AG04450 (cell line): Measurements from ENCODE around the gene PPP1R15A. TPM values are rescaled to one million over a fixed set of nuclear protein-coding genes. Genes with fewer than 3 reads are reported as not detected.
"Not testable (repeated sequence)": the region's sequence is repeated elsewhere in the genome, so short reads cannot be mapped to it uniquely, and the experiment has no call there.

ENCODE experiments used
- CTCF ChIA-PET: fragments of 300-600, 350-600 bp; formaldehyde crosslinking; extraction: SDS; loops from one replicate; lab custom pipeline; 2022; ENCODE audit warnings: antibody characterized with exemption, inconsistent platforms; lab: Charles Lee
- POLR2A ChIA-PET: fragments of 350-600 bp; formaldehyde crosslinking; extraction: SDS; loops from one replicate; lab custom pipeline; 2021; ENCODE audit warnings: antibody characterized with exemption, inconsistent platforms; lab: Yijun Ruan, JAX
- DNase-seq: peaks from one replicate; pipeline ENCODE4 v3.0.0-alpha.2; 2011; ENCODE audit warnings: low read depth, low spot score
- H3K27ac ChIP-seq: one replicate; pipeline ENCODE4 v1.5.1; 2012; ENCODE audit warnings: low read depth, low read length, control low read depth
- H3K27me3 ChIP-seq: one replicate; pipeline ENCODE4 v1.6.0; 2012; ENCODE audit warnings: low read length; ENCODE audit not compliant: control insufficient read depth, insufficient read depth
- H3K4me3 ChIP-seq: 2 replicates; pipeline ENCODE4 v1.5.1; 2011; ENCODE audit warnings: mild to moderate bottlenecking, low read depth, low read length, control low read depth
- H3K9me3 ChIP-seq: 2 replicates; pipeline ENCODE4 v1.5.1; 2012; ENCODE audit warnings: low read length; ENCODE audit not compliant: control insufficient read depth, insufficient read depth
- polyA plus RNA-seq: library from polyadenylated mRNA; depleted of rRNA; stranded (reverse); fragments of >200 nt; gene quantifications from 2 replicates; pipeline ENCODE4 v1.2.3, GENCODE V29; 2011
- TF ChIP-seq, protein P1 (sequence below): IDR thresholded peaks from 2 replicates; pipeline ENCODE4 v1.5.1; 2011; ENCODE audit warnings: low read depth, low read length, control low read depth, inconsistent platforms

The PPP1R15A gene
- polyA plus RNA-seq, 1 experiment: 36.5 TPM

DNA sequence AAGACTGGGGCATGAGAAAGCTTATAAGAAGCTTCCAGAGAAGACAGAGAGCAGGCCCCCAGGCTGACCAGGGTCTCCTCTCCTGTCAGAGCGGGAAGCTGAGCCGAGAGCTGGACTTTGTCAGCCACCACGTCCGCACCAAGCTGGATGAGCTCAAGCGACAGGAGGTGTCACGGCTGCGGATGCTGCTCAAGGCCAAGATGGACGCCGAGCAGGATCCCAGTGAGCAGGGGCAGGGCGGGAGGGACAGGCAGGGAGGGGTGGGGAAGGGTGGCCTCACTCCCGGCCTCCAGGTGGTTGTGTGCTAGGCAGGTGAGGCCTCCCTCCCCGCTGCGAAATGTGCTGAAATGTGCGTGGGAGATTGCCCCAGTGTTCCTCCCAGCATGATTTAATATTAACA, 33.4 kb downstream of the PPP1R15A start:
- Histone ChIP-seq H3K4me3 (no peak overlapping the region), H3K27ac (no peak overlapping the region), H3K27me3 (no peaks in the 10 kb centered on the region), H3K9me3 (no peaks in the 10 kb centered on the region; the same call in 1 of the 2 replicates)
- TF ChIP-seq, protein P1, sequence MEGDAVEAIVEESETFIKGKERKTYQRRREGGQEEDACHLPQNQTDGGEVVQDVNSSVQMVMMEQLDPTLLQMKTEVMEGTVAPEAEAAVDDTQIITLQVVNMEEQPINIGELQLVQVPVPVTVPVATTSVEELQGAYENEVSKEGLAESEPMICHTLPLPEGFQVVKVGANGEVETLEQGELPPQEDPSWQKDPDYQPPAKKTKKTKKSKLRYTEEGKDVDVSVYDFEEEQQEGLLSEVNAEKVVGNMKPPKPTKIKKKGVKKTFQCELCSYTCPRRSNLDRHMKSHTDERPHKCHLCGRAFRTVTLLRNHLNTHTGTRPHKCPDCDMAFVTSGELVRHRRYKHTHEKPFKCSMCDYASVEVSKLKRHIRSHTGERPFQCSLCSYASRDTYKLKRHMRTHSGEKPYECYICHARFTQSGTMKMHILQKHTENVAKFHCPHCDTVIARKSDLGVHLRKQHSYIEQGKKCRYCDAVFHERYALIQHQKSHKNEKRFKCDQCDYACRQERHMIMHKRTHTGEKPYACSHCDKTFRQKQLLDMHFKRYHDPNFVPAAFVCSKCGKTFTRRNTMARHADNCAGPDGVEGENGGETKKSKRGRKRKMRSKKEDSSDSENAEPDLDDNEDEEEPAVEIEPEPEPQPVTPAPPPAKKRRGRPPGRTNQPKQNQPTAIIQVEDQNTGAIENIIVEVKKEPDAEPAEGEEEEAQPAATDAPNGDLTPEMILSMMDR: no peak
- POLR2A ChIA-PET: interaction anchor here (0.6 to 2.0 kb wide), 2 partner anchors 34 to 38 kb away, joined by 4 read pairs; partner anchors contain the start of gene PPP1R15A
- CTCF ChIA-PET: no interaction called here
- no peak for DNase-seq

DNA sequence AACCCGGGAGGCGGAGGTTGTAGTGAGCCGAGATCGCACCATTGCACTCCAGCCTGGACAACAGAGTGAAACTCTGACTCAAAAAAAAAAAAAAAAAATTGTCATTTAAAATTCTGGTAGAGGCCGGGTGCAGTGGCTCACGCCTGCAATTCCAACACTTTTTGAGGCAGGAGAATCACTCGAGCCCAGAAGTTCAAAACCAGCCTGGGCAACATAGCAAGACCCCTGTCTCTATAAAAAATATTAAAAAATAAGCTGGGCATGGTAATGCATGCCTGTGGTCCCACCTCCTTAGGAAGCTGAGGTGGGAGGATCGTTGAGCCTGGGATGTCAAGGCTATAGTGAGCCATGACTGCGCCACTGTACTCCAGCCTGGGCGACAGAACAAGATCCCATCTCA, 34.1 kb downstream of the PPP1R15A start:
- no peak overlapping the region for H3K4me3 ChIP-seq
- H3K27ac ChIP-seq: no peak overlapping the region
- no peaks in the 10 kb centered on the region for H3K27me3 ChIP-seq
- H3K9me3 ChIP-seq: no peaks in the 10 kb centered on the region; the same call in 1 of the 2 replicates
- POLR2A ChIA-PET: interaction anchor here (2.0 kb wide), 1 partner anchor 34 kb away, joined by 4 read pairs; the partner anchor contains the start of gene PPP1R15A
- CTCF ChIA-PET: no interaction called here
- TF ChIP-seq, protein P1: no peak
- no peak for DNase-seq

DNA sequence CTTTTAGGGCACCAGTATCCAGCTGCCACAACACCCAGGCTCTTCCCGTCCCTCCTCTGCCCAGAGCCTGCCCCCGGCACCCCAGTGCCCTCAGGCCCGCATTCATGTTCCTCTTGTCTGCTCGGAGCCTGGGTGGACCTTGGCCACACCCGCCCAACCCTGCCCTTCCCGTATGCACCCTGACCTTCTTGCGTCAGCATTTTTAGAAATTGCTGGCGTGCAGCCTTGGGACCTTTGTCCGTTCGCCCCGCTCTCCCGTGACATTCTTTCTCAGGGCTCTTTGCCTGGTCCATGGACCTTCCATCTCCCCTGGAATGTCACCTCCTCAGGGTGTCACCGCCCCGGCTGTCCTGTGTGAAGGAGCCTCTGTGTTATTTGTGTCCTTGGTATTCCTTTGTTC, 35.5 kb downstream of the PPP1R15A start:
- TF ChIP-seq, protein P1: no peak
- ChIA-PET POLR2A (no interaction called here), CTCF (no interaction called here)
- Histone ChIP-seq H3K27me3 (no peaks in the 10 kb centered on the region), H3K27ac (no peak overlapping the region), H3K9me3 (no peaks in the 10 kb centered on the region; the same call in 1 of the 2 replicates), H3K4me3 (no peak overlapping the region)
- DNase-seq: no peak

DNA sequence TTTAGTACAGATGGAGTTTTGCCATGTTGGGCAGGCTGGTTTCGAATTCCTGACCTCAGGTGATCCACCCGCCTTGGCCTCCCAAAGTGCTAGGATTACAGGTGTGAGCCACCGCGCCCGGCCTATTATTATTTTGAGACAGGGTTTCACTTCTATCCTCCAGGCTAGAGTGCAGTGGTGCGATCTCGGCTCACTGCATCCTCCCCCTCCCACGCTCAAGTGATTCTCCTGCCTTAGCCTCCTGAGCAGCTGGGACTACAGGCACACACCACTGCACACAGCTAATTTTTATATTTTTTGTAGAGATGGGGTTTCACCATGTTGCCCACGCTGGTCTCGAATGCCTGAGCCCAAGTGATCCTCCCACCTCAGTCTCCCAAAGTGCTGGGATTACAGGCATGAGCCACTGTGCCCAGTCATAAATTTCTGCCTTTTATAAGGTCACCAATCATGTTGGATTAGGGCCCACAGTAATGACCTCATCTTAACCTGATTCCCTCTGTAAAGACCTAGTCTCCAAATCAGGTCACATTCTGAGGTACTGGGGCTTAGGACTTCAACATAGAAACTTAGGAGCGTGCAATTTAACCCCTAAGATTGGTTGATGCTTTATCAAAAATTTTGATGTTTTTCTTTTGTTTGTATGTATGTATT, 37.3 kb downstream of the PPP1R15A start:
- DNase-seq, H3K9me3 ChIP-seq, H3K27me3 ChIP-seq, CTCF ChIA-PET, H3K4me3 ChIP-seq, H3K27ac ChIP-seq, POLR2A ChIA-PET: not testable (repeated sequence)

DNA sequence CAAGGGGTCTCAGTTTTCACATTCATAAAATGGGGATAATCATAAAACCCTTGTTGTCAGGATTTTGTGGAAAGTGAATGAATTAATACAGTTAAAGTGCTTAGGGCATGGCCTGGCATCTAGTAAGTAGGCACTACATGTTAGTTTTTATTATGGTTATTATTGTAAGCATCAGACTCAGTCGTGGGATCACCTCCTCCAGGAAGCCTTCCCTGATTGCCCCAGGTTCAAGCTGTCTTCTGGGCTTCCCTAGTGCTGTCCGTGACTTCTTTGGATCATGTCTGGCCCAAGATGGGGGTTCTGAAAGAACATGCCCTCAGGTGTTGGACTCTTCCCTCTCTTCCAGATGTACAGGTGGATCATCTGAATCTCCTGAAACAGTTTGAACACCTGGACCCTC, 38.6 kb downstream of the PPP1R15A start:
- POLR2A ChIA-PET: no interaction called here
- CTCF ChIA-PET: interaction anchor here (0.7 kb wide), 2 partner anchors 42 to 81 kb away, joined by 3 to 4 read pairs; no protein-coding TSS in a partner anchor
- TF ChIP-seq, protein P1: no peak
- Histone ChIP-seq H3K27ac (no peak overlapping the region), H3K4me3 (no peak overlapping the region), H3K9me3 (no peaks in the 10 kb centered on the region; the same call in 1 of the 2 replicates), H3K27me3 (no peaks in the 10 kb centered on the region)
- no peak for DNase-seq
